ENCODE measurements around the gene NUTM1.

- TF ChIP-seq CTCF (IDR thresholded peaks at IDR 0.05 in 8 of 11, conservative IDR thresholded peaks at IDR 0.05 in 3 of 11) (no peak), POLR2A (IDR thresholded peaks at IDR 0.05) (no peak)
Measured at GRCh38 chr15:34301058-34301457, 42.1 kb upstream of the NUTM1 start.

All from spleen (tissue), 7 donors.